Measurements from ENCODE around the gene EVA1C. TPM values are rescaled to one million over a fixed set of nuclear protein-coding genes. Genes with fewer than 3 reads are reported as not detected.

The EVA1C gene
- total and polyA plus RNA-seq, 9 of the 15 experiments (the other 6 are each of a cell fraction or from before 2014, with no cell fraction given) = 0.22 TPM; not detected in 8

DNA sequence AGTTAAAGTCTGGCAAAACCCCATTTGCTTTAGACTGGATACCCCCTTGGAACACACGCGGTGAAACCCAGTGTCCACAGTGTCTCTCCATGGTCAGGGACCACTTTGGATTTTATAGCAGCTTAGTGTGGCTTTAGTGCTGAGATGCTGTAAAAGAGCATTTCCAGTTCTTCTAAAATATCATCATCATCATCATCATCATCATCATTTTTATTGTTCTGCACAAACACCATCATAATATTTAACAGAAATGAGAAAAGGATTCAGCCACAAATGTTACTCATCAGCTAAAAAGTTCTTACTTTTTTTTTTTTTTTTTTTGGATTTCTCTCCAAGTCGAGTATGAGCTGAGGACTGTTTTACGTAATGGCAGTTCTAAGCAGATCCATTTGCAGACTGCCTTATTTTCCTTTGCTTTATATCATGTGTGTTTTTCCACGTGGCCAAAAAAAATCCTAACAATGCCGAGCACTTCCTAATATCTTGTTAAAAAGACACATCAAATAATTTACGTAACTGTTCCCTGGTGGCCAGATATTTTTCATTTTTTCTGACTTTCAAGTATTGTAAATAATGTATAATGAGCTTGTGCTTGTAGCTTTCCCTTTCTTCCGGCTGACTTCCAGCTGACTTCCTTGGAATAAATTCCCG, 62.8 kb downstream of the EVA1C start:
- Histone ChIP-seq H3K27ac (ENCODE audit: extremely low read depth, low read depth, low read length) (no peak overlapping the region), H3K36me3 (ENCODE audit: control insufficient read depth, insufficient read depth, low read length) (no peaks in the 10 kb centered on the region), H3K9me3 (replicated peaks; ENCODE audit: control insufficient read depth, insufficient read depth, low read depth, low read length) (no peaks in the 10 kb centered on the region), H3K4me3 (no peak overlapping the region), H3K27me3 (ENCODE audit: control insufficient read depth in 2 of 2, insufficient read depth in 2 of 2, low read length in 2 of 2) (peaks cover 28 to 32% of the 10 kb centered on the region in 2 experiments), H3K4me2 (ENCODE audit: insufficient read depth, low read length) (no peak overlapping the region), H3K9ac (ENCODE audit: insufficient read depth in 1 of 2, low read depth in 2 of 2, low read length in 2 of 2) (no peak overlapping the region), H3K4me1 (replicated peaks in 1 of 2; ENCODE audit: control insufficient read depth in 2 of 2, insufficient read depth in 2 of 2, low read length in 2 of 2) (no peaks in the 10 kb centered on the region; a peak in 2 of 5 replicates), H3K79me2 (ENCODE audit: control insufficient read depth, insufficient read depth, low read length) (no peaks in the 10 kb centered on the region), H3K9me1 (ENCODE audit: control insufficient read depth, insufficient read depth, low read length) (no peaks in the 10 kb centered on the region), H2AFZ (ENCODE audit: low read depth, low read length) (no peak overlapping the region), H4K20me1 (replicated peaks; ENCODE audit: control insufficient read depth, insufficient read depth, low read length) (0 out of 2 replicates have a peak, but pooled peaks cover under 1% of the 10 kb centered on the region)
- no peak for FAIRE-seq
- BruUV-seq (replicated peaks) = no TSS peak
- intact Hi-C loops (cut with micrococcal nuclease) = no loop called here
- ATAC-seq = no peak
- CTCF ChIA-PET (ENCODE audit: low intra/inter-chr PET ratio) = no interaction called here
- in situ Hi-C loops (cut with MboI) = no loop called here
- POLR2A ChIA-PET = no interaction called here
- WGBS (ENCODE audit: insufficient coverage, low coverage, missing lambda C conversion rate) = 7% methylated on average over 9 of the region's 9 CpGs
- no peak for TF ChIP-seq KAT2B (IDR thresholded peaks at IDR 0.05; ENCODE audit: low read depth, low read length)
- TF ChIP-seq, protein P1, sequence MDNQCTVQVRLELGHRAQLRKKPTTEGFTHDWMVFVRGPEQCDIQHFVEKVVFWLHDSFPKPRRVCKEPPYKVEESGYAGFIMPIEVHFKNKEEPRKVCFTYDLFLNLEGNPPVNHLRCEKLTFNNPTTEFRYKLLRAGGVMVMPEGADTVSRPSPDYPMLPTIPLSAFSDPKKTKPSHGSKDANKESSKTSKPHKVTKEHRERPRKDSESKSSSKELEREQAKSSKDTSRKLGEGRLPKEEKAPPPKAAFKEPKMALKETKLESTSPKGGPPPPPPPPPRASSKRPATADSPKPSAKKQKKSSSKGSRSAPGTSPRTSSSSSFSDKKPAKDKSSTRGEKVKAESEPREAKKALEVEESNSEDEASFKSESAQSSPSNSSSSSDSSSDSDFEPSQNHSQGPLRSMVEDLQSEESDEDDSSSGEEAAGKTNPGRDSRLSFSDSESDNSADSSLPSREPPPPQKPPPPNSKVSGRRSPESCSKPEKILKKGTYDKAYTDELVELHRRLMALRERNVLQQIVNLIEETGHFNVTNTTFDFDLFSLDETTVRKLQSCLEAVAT (IDR thresholded peaks at IDR 0.05) = no peak
- TF ChIP-seq POLR2G (IDR thresholded peaks at IDR 0.05; ENCODE audit: low read depth, low read length) = no peak
- no peak for TF ChIP-seq JUND (IDR thresholded peaks at IDR 0.05; ENCODE audit: borderline replicate concordance, low read depth, low read length)
- TF ChIP-seq JUND (tag; IDR thresholded peaks at IDR 0.05; ENCODE audit: borderline replicate concordance, low read depth, low read length) = no peak
- TF ChIP-seq CC2D1A (IDR thresholded peaks at IDR 0.05) = no peak
- TF ChIP-seq TEAD4 (IDR thresholded peaks at IDR 0.05; ENCODE audit: low read length) = no peak
- no peak for TF ChIP-seq TEAD4 (CRISPR knock-in tag; IDR thresholded peaks at IDR 0.05; ENCODE audit: borderline replicate concordance)
- TF ChIP-seq ZNF77 (CRISPR knock-in tag; IDR thresholded peaks at IDR 0.05) = no peak
- no peak for TF ChIP-seq ZNF174 (CRISPR knock-in tag; IDR thresholded peaks at IDR 0.05)
- TF ChIP-seq, protein P2, sequence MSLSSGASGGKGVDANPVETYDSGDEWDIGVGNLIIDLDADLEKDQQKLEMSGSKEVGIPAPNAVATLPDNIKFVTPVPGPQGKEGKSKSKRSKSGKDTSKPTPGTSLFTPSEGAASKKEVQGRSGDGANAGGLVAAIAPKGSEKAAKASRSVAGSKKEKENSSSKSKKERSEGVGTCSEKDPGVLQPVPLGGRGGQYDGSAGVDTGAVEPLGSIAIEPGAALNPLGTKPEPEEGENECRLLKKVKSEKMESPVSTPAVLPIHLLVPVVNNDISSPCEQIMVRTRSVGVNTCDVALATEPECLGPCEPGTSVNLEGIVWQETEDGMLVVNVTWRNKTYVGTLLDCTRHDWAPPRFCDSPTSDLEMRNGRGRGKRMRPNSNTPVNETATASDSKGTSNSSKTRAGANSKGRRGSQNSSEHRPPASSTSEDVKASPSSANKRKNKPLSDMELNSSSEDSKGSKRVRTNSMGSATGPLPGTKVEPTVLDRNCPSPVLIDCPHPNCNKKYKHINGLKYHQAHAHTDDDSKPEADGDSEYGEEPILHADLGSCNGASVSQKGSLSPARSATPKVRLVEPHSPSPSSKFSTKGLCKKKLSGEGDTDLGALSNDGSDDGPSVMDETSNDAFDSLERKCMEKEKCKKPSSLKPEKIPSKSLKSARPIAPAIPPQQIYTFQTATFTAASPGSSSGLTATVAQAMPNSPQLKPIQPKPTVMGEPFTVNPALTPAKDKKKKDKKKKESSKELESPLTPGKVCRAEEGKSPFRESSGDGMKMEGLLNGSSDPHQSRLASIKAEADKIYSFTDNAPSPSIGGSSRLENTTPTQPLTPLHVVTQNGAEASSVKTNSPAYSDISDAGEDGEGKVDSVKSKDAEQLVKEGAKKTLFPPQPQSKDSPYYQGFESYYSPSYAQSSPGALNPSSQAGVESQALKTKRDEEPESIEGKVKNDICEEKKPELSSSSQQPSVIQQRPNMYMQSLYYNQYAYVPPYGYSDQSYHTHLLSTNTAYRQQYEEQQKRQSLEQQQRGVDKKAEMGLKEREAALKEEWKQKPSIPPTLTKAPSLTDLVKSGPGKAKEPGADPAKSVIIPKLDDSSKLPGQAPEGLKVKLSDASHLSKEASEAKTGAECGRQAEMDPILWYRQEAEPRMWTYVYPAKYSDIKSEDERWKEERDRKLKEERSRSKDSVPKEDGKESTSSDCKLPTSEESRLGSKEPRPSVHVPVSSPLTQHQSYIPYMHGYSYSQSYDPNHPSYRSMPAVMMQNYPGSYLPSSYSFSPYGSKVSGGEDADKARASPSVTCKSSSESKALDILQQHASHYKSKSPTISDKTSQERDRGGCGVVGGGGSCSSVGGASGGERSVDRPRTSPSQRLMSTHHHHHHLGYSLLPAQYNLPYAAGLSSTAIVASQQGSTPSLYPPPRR (CRISPR knock-in tag; IDR thresholded peaks at IDR 0.05; ENCODE audit: borderline replicate concordance) = no peak
- TF ChIP-seq ATF1 (CRISPR knock-in tag; IDR thresholded peaks at IDR 0.05) = no peak
- no peak for TF ChIP-seq ATF1 (tag; IDR thresholded peaks at IDR 0.05)
- no peak for TF ChIP-seq PYGO2 (tag; IDR thresholded peaks at IDR 0.05)
- TF ChIP-seq, protein P3, sequence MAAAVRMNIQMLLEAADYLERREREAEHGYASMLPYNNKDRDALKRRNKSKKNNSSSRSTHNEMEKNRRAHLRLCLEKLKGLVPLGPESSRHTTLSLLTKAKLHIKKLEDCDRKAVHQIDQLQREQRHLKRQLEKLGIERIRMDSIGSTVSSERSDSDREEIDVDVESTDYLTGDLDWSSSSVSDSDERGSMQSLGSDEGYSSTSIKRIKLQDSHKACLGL (CRISPR knock-in tag; IDR thresholded peaks at IDR 0.05; ENCODE audit: borderline replicate concordance, poor library complexity, severe bottlenecking) = no peak
- DNase-seq (ENCODE audit: extremely low read depth in 1 of 4, low spot score in 3 of 4) = no peak
